GM18505 (cell line): ENCODE results near the gene WNT1.

ENCODE experiments used
- ATAC-seq: cut with Tn5 transposase; IDR thresholded peaks from one replicate; pipeline ENCODE4 v1.9.1; 2021; ENCODE audit not compliant: unreplicated experiment
- POLR2A ChIP-seq: IDR thresholded peaks from 4 replicates; pipeline ENCODE4 v1.6.1; 2011; ENCODE audit warnings: borderline replicate concordance; ENCODE audit not compliant: insufficient read depth, insufficient read length; ENCODE audit errors: extremely low read depth

WNT1 gene

DNA sequence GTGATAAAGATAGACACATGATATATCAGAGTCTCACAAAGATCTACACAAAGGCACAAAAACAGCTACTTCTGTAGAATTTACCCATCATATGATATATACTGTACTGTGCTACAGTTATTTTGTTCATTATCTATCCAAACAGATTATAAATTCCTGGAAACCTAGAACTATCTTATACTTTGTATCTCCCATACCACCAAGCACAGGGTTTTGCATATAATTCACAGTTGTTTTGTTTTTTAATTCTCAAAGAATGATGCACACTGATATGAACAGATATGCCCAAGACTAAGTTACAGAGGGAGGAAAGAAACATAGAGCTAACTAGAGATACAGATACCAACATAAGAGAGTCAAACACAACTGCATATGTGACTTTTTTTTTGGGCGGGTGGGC is 37.1 kb downstream of the WNT1 start:
- ATAC-seq, result no peak

DNA sequence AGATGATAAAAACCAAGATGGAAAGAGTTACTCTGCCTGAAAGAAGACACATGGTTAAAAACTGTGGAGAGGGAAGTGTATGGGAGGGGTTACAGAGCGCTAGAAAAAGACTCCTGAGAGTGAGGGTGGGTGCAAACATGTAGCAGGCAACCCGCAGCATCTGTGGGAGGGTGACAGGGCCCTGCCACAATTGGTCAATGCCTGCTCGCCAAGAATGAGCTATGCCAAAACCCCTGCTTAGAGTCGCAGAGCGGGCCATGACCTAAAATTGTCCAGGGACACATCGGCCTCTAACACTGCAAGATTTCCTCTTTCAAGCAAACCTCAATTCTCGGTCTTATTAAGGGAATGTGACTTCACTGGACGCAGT is 39.8 kb downstream of the WNT1 start:
- no peak for TF ChIP-seq POLR2A
- ATAC-seq, result no peak

More for the DNA sequence above, 37.1 kb downstream of the WNT1 start:
- no peak for TF ChIP-seq POLR2A

DNA sequence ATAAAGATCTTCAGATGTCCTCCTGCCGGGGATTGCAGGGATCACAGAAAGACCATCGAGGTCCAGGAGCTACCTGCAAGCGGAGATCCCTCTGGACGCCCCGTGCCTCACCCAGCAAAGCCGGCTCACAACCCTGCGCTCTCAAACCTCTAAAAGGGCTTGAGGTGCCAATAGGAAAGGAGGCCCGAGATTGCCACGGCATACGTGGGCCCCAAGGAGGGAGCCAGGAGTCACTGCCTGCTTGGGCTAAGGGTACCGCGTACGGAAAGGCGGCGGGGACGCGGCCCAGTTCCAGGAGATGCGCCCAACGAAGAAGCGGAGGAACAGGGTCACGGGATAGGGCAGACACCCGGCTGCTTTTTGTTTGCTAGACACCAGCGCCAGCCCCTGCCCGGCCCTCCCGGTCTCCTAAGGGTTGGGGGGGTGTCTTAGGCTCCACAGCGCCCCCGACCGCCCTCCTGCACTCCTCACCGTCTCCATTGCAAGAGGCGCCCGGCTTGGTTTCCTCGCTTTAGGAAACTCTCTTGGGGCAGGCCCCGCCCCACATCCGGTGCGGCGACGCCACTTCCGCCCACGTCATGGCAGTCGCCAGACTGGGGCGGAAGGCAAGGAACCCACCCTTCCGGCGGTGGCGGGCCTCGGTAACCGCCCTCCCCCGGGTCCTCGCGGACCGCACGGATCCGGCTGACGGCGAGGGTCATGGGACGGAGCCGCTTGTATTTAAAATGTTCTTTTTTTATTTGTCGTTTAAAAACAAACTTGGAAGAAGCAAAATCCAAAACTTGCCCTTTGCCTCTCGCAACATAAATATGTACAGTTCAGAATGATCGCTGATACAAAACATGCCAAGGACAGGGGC is 40.4 kb downstream of the WNT1 start, which contains the start of gene PRKAG1:
Gene PRKAG1, minus strand, starts transcription at position 516 of the 859 bp plus-strand sequence. Its CDS starts 36 bp downstream, at position 480.
- TF ChIP-seq POLR2A, result peak; percentile 91
- peak; percentile 86 for ATAC-seq

DNA sequence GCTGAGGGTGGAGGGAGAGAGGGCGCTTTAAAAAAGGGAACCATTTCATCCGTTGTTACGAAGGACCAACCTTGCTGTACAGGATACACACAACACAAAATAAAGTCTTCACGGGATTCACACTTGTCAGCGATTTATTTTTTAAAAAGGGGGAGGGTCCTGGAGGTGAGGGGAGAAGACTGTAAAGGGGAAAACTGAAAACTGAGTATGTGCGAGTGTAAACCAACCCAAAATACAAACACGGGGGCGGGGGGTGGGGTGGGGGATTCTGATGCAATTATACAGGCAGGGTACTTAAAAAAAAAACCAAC is 41.0 kb downstream of the WNT1 start:
- ATAC-seq, result peak; percentile 18

DNA sequence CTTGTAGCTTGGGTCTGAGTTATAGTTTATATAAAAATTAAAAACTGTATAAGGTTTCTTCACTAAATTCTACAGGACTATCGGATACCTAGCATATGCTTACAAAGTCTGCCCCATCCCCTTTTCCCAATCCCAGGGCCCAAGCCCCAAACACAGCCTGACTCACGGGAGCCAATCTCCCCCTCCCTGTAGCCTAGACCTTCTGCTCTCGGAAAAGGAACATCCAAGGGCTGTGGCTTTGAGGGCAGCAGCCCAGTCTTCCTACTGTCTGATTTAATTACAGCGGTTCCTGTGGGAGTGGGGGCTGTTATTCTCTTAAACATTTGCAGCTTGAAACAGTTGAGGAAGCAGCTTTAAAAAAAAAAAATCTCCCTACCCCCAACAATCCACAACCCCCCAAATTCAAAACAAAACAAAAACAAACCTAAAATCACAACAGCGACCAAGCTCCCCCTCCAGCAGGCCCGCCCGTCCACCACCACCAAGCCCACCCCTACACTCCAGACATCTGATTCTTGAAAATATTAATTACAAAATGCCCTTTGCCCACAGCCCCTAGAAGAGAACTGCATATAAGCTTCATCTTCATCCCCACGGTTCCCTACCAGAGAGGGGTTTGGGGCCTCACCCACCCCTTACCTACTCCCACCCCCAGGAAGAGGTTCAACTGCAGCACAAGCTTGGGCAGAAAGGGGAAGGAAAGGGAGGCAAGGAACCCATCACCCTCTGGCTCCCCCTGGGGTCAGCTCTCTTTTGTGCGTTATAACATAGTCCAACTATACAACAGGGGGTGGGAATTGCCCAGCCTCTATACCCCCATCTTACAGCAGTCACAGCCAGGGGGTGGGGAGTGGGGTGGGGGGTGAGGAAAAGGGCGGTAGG is 41.6 kb downstream of the WNT1 start:
- ATAC-seq, result no peak
- TF ChIP-seq POLR2A, result no peak

More for the DNA sequence above, 41.0 kb downstream of the WNT1 start:
- TF ChIP-seq POLR2A, result no peak

DNA sequence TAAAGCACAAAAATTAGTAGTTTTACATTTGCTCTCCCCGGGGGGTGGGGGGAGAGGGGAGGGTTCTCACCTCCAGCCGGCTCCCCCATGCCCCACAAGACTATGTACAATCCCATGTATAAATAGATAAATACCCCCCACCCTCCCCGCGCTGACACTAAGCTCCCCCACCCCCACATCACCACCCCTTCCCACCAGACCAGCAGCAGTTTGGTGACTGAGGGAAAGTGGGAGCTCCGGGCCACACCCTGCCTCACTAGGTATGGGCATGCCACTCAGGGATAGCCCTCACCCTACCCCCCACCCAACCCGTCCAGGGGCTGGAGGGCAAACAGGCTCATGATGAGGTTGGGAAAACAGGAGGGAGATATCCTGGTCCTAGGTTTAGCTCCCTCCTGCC is 42.3 kb downstream of the WNT1 start:
- no peak for ATAC-seq
- no peak for TF ChIP-seq POLR2A

DNA sequence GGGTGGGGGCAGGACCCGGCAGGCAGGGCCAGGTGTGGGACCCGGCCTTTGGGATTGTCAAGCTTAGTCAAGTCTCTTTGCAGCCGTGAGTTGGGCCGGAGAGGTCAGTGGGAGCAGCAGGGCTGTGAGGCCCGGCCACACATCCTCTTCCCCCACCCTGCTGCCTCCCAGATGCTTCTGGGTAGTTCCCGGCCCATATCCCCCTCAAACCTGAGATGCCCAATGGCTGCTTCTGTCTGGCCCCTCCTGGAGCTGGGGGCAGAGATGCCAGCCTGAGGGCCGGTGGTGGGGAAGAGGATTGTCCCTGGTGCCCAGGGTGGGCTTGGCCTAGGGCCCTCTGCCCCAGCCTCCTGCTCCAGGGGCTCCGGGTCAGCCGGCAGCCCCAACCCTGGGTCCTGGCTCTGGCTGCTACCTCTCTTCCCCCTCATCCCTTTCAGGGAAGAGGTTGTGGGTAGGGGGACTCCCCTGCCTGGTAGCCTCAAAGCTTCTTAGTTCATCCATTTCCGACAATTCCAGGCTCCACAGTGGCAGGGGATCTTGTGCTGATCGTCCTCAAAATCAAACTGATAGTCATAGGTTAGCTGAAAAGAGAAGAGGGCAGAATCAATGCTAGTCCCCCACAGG is 43.3 kb downstream of the WNT1 start:
- TF ChIP-seq POLR2A, result no peak
- ATAC-seq, result no peak

DNA sequence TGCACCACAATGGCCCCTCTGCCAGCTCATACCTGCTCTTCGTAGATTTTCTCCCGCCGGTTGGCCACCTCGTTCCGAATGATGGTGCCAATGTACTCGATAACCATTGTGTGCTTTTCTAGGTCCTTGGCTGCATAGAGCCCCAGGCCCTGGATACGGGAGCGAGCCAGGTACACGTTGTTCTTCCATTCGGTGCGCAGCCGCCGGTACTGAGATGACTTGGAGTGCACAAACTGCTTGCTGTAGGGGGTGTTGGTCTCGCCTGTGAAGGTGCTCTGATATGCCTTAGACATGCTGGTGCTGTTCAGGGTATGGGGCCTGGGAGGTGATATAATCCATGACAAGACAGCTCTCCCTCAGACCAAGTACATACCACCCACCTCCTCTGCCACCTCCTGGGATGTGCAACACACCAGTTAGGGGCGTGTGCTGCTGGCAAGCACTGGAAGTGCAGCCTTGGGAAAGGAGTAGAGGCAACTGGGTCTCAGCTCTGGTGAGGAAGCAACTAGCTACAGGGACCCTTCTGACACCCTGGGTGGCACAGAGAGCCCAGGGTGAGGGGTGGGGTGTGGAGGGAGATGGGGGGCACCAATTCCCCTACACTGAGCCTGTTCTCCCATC is 44.5 kb downstream of the WNT1 start:
- no peak for TF ChIP-seq POLR2A
- no peak for ATAC-seq

DNA sequence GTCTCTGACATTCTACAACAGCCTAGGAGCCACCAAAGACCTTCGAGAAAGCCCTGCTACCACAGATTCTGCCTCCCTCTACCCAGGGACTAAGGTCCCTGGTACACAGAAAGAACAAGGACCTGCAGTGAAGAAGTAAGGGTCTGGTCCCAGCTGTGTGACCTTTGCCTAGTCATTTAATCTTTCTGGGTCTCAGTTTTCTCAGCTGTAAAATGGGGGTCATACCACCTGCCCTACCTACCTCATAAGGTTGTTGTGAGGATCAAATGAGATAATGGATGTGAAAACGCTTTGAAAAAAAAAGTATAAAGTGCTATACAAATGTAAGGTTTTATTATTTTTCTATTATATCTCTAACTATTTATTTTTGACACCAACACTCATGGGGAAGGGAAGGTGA is 45.7 kb downstream of the WNT1 start:
- TF ChIP-seq POLR2A, result no peak
- no peak for ATAC-seq

DNA sequence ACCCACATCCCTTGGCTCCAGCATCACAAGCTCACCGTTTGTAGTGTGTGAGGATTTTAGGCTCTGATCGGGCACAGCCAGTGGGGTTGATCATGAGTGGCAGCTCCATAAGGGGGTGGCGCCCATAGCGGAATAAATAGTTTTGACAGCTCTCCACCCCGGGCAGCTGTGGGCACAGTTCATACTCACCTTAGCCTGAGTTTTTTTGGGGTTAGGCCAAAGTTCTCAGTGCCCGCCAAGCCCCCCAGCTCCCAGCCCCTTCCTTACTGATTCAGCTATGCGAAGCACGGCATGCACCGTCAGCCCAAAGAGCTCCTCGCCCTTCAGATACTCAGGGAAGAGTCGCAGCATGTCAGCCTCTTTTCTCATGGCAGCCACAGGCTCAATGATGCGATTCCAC is 46.4 kb downstream of the WNT1 start:
- no peak for TF ChIP-seq POLR2A
- no peak for ATAC-seq

DNA sequence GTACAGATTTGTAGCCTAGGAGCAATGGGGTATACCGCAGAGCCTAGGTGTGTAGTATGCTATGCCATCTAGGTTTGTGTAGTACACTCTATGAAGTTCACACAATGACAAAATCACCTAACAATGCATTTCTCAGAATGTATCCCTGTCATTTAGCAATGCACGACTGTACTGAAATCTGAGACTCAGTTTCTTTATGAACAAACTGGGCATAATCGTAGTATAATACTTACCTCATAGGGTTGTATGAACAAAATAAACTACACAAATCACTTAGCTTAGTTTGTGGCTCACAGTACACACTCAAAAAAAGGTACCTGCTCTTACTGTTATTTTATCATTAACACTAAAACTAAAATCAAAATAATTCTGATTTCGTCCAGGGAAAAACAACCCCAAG is 47.3 kb downstream of the WNT1 start:
- ATAC-seq, result no peak
- TF ChIP-seq POLR2A, result no peak

DNA sequence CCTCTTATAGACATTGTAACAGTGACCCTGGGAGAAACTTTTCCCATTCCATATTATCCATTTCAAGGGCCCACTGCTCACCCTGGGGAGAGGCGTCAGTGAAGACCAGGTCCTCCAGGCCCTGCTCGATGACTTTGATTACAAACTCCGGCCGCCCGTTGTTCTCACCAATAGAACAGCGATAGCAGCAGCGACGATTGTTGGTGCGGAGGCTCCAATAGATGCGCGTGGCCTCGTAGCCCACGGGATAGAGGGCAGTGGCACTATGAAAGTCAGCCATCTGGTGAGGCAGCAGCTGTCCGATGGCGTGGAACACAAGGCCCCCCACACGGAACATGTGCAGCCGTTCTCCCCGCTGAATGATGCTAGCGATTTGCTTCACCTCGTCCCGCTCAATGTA is 48.0 kb downstream of the WNT1 start:
- no peak for ATAC-seq
- TF ChIP-seq POLR2A, result no peak
